ENCODE results near the gene PSG6. TPM values are rescaled to one million over a fixed set of nuclear protein-coding genes. Genes with fewer than 3 reads are reported as not detected.
"Not testable (repeated sequence)": the region's sequence is repeated elsewhere in the genome, so short reads cannot be mapped to it uniquely, and the experiment has no call there.

Gene PSG6
- total RNA-seq, 1 experiment from 2014 or later = not detected

GRCh38 chr19:42911731-42912130, 6.0 kb downstream of the PSG6 start:
- DNase-seq (ENCODE audit: low read depth) = not testable (repeated sequence)

DNA sequence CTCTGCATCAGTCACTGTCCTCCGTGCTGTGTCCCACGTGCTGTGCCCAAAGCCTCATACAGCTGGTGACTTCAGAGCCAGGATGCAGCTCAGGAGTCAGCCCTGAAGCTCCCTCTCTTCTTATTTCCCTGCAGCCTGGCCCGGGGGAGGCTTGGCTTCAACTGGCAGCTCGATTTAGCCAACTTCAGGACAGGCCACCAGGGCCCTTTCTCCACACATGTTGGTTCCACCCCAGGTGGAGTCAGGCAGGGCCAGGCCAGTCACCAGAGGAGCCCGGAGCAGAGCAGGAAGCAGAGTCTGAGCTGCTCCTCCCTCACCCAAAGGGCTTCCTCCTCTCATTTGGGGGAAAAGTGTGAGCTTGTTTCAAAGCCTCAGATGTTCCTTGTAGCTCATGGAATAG, 11.5 kb downstream of the PSG6 start:
- DNase-seq (ENCODE audit: low read depth) = not testable (repeated sequence)

GRCh38 chr19:42900561-42900960, 17.1 kb downstream of the PSG6 start:
- not testable (repeated sequence) for DNase-seq (ENCODE audit: low read depth)

GRCh38 chr19:42899674-42900073, 18.0 kb downstream of the PSG6 start:
- DNase-seq (ENCODE audit: low read depth) = not testable (repeated sequence)

GRCh38 chr19:42899110-42899509, 18.6 kb downstream of the PSG6 start:
- DNase-seq (ENCODE audit: low read depth) = not testable (repeated sequence)

DNA sequence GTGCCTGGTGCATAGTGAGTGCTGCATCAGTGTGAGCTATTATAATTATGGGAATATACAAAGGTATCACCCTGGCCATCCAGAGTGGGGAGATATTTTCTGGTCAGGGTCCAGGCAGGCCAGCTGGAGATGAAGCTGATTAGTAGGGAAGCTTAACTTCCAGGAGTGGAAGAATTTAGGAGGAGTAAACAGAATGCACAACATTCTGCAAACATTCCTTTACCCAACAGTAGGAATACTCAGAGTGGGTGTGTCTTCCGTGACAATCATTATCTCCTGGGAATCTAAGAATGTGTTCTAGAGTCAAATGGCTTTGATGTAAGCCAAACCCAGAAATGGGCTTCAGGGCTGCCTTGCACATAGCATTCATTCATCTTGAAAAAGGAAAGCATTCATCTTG, 19.0 kb downstream of the PSG6 start:
- not testable (repeated sequence) for DNase-seq (ENCODE audit: low read depth)

DNA sequence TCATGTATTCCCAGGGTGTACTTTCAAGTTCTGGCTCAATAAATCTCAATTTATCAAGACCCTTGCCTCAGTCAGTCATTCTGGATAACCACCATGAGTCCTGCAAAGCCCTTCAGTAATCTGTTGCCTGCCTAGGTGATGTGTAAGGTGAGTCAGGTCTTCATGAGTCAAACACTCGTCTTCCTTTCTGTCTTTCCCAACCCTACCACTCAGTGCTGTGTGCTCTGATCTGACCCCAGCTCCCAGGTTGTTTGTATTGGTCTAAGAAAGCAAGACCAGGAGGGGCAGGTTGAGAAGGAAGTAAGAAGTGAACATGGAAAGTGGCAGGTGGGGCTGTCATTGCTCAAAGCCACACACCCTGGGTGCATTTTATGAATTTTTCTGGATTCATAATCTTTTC, 20.0 kb downstream of the PSG6 start:
- not testable (repeated sequence) for DNase-seq (ENCODE audit: low read depth)

GRCh38 chr19:42890446-42890845, 27.2 kb downstream of the PSG6 start:
- DNase-seq (ENCODE audit: low read depth) = not testable (repeated sequence)

GRCh38 chr19:42887876-42888445, 29.7 kb downstream of the PSG6 start:
- DNase-seq (ENCODE audit: low read depth) = not testable (repeated sequence)

GRCh38 chr19:42882730-42883129, 35.0 kb downstream of the PSG6 start:
- not testable (repeated sequence) for DNase-seq (ENCODE audit: low read depth)

DNA sequence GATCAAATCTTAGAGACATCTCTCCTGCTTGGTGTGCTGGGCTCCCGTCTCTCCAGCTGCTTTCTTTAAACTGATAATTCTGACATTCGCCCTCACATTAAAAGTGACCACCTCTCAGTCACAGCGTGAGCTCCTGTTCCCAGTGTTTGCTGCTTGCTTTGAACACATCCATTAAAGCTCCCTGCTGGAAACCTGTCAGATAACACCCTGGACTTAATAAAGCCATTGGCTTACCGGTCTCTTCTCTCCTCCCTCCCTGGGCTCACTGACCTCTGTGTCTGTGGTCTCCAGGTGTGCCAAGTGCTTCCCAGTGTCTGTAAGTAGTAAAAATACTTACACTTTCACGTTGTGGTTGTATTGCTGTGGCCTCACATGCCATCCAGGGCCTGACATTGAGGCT, 35.7 kb downstream of the PSG6 start:
- not testable (repeated sequence) for DNase-seq (ENCODE audit: low read depth)

- DNase-seq (ENCODE audit: low read depth) = peak; percentile 21
These were observed 36.4 kb downstream of the PSG6 start for GRCh38 chr19:42881279-42881678.

- DNase-seq (ENCODE audit: low read depth) = not testable (repeated sequence)
These were observed 37.1 kb downstream of the PSG6 start for GRCh38 chr19:42880621-42881020.

DNA sequence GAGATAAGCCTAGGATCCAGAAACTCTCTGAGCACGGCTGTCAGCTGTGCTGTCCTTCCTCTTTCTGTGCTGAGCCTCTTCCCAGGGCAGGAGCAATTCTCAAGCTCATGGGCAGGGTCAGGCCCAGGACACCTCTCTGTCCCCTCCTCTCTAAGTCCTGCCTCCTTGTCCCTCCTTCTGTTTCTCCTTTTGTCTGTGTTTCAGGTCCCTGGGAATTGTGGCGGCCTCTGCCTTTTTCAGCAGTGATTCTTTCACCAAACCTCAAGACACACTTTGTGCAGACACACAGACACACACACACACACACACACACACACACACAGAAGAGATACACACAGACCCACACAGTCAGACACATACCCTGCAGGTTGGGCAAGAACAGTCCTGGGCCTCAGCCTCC, 38.1 kb downstream of the PSG6 start, which contains the start of gene PSG1:
Gene PSG1, minus strand, starts transcription at position 101 of the 400 bp plus-strand sequence. CDS start 132 bp downstream, outside the sequence.
- no peak for DNase-seq (ENCODE audit: low read depth)

DNA sequence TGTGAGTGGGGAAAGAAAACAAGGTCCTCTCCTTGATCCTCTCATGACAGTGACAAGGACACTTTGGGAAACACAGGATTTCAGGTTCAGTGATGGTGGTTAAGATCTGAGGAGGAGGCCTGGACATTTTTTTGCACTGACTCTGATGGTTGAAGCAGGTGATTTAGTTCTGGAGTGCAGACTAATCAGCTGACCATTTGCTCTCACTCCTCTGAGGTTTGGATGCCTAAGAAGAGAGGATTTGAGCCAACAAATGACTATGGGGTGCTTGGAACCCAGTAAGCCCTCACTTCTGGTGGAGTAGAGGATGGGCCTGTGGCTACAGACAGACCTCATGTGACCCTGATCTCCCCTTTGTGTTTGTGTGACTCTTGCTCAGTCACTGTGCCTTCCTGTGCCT, 41.1 kb downstream of the PSG6 start:
- not testable (repeated sequence) for DNase-seq (ENCODE audit: low read depth)

- not testable (repeated sequence) for DNase-seq (ENCODE audit: low read depth)
These were observed 41.8 kb downstream of the PSG6 start for GRCh38 chr19:42875881-42876280.

DNA sequence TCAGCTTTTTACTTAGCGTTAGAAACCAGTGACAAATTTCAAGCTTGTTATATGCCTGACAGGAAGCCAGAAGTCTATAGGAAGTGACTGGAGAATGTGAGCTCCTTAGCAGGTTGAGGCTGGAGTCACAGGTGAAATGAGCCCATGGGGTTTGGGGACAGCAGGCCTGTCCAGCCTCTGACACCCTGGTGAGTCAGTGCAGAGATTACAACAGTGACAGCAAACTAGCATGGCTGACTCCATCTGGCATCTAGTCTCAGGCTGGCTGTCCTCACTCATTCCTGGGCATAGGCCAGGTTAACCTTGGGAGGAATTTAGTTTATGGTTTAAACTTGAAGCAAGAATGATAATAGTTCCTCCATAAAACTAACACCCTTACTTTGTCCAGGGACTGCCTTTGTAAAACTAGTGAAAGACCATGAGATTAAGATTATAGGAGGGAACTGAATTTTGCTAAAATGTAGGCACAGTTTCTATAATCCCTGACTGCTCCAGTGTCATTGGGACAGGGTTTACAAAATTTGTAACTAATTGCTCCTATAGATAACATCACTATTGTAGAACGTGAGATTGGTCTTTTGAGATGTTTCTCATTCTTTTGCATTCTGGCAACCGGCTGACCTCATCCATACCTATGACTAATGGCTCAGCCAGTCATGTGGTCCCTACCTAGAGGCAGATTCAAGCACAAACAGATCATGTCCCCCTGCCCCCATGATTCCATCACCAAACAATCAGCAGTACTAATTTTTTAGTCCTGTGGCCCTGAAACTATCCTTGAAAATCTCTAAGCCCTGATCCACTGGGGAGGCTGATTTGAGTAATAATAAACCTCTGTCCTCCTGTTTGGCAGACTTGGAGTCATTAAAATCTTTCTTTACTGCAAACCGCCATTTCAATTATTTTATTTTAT, 42.5 kb downstream of the PSG6 start:
- peak; percentile 64 for DNase-seq (ENCODE audit: low read depth)

DNA sequence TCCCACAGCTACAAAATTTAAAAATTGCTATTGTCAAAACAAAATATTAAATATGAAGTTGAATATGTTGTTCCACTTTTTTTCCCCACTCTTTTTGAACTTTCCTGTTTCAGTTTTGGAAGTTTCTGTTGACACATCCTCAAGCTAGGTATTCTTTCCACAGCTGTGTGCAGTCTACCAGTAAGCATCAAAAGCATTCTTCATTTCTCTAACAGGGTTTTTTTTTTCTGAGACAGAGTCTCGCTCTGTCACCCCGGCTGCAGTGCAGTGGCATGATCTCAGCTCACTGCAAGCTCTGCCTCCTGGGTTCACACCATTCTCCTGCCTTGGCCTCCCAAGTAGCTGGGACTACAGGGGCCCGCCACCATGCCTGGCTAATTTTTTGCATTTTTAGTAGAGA, 43.6 kb downstream of the PSG6 start:
- not testable (repeated sequence) for DNase-seq (ENCODE audit: low read depth)

DNA sequence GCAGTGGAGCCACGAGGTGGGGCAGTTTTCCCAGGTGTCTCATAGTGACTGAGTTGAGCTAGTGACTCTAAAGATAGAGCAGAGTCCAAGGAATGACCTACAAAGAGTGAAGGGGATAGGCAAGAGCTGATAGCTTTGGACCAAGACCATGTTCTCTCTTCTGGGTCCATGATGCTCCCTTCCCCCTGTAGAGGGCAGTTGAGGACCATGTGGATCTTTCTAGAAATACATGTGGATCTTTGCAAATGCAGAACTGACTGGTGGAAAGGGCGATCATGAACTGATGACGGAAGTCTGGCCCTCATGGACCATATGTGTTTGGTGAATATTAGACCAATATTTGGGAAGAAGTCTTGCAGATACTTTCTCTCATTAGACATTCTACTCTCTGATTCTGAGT, 45.1 kb downstream of the PSG6 start:
- no peak for DNase-seq (ENCODE audit: low read depth)

GRCh38 chr19:42857544-42857867, 60.2 kb downstream of the PSG6 start:
- DNase-seq (ENCODE audit: low read depth) = no peak

- peak; percentile 59 for DNase-seq (ENCODE audit: low read depth)
These were observed 60.7 kb downstream of the PSG6 start for GRCh38 chr19:42856866-42857543.

DNA sequence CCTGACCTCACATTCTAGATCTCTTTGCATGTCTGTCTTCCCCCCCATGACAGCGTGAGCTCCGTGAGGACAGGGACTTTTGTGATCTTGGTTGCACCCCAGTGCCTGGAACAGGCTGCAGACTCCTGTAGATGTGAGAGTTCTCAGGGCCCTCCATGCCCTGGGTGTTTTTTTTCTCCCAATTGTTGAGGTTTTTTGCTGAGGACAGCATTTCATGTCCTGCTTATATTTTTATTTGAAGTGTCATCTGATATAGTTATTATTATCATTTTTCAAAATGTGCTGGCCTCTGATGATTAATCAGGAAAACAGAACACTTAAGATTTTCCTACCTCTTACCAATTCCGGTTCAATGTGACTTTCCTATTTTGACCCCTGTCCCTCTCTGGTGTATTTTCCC, 62.9 kb downstream of the PSG6 start:
- DNase-seq (ENCODE audit: low read depth) = not testable (repeated sequence)

All from Daoy (cell line).